ENCODE data around the gene FZD8. TPM values are rescaled to one million over a fixed set of nuclear protein-coding genes. Genes with fewer than 3 reads are reported as not detected.

The FZD8 gene
- total RNA-seq, 4 donors from 2014 or later = 5.4 to 13.8 (median 11.2) TPM

- intact Hi-C loops (cut with DNase I) = no loop called here
- TF ChIP-seq POLR2A (IDR thresholded peaks at IDR 0.05; ENCODE audit: low read depth) (no peak), EP300 (IDR thresholded peaks at IDR 0.05) (no peak), POLR2AphosphoS5 (IDR thresholded peaks at IDR 0.05) (no peak), CTCF (IDR thresholded peaks at IDR 0.05) (no peak)
These were observed 10.7 kb upstream of the FZD8 start for GRCh38 chr10:35652824-35653223.

GRCh38 chr10:35650894-35651293 lies 8.8 kb upstream of the FZD8 start:
- TF ChIP-seq POLR2AphosphoS5 (IDR thresholded peaks at IDR 0.05) (no peak), EP300 (IDR thresholded peaks at IDR 0.05) (no peak), POLR2A (IDR thresholded peaks at IDR 0.05; ENCODE audit: low read depth) (no peak), CTCF (IDR thresholded peaks at IDR 0.05) (no peak)
- WGBS = 87% methylated on average over 3 of the region's 3 CpGs
- no peak for DNase-seq (ENCODE audit: extremely low spot score)
- Histone ChIP-seq H3K9me3 (peaks cover 0 to 4% (median 0%) of the 10 kb centered on the region in 4 donors), H3K36me3 (no peaks in the 10 kb centered on the region), H3K27ac (replicated peaks in 1 of 4) (no peak overlapping the region), H3K4me1 (no peaks in the 10 kb centered on the region), H3K27me3 (no peaks in the 10 kb centered on the region), H3K4me3 (no peak overlapping the region)
- intact Hi-C loops (cut with DNase I) = no loop called here

More at GRCh38 chr10:35652824-35653223, 10.7 kb upstream of the FZD8 start:
- H3K4me3 ChIP-seq = no peak overlapping the region
- no peaks in the 10 kb centered on the region for H3K36me3 ChIP-seq
- 83% methylated on average over 2 of the region's 2 CpGs for WGBS
- no peaks in the 10 kb centered on the region for H3K27me3 ChIP-seq
- H3K9me3 ChIP-seq = no peaks in the 10 kb centered on the region
- DNase-seq (ENCODE audit: extremely low spot score) = no peak
- no peak overlapping the region for H3K27ac ChIP-seq (replicated peaks in 1 of 4)
- no peaks in the 10 kb centered on the region for H3K4me1 ChIP-seq

- peak overlapping the region; percentile 86 to 92 (median 89) for H3K4me3 ChIP-seq
- intact Hi-C loops (cut with DNase I) = no loop called here
- H3K36me3 ChIP-seq = no peaks in the 10 kb centered on the region
- 19% methylated on average over 13 of the region's 13 CpGs for WGBS
- DNase-seq (ENCODE audit: extremely low spot score) = no peak
- peaks cover 0 to 4% (median 0%) of the 10 kb centered on the region in 4 donors for H3K9me3 ChIP-seq
- H3K4me1 ChIP-seq = peaks cover 9 to 38% (median 31%) of the 10 kb centered on the region in 4 donors
- H3K27me3 ChIP-seq = no peaks in the 10 kb centered on the region
- no peak for TF ChIP-seq POLR2AphosphoS5 (IDR thresholded peaks at IDR 0.05)
- peak overlapping the region; percentile 90 to 98 (median 94) for H3K27ac ChIP-seq (replicated peaks in 1 of 4)
These were observed 2.2 kb upstream of the FZD8 start for GRCh38 chr10:35644050-35644950.

- H3K27me3 ChIP-seq = no peaks in the 10 kb centered on the region
- TF ChIP-seq POLR2AphosphoS5 (IDR thresholded peaks at IDR 0.05) (peak; percentile 27 to 58), POLR2A (IDR thresholded peaks at IDR 0.05; ENCODE audit: low read depth) (no peak), EP300 (IDR thresholded peaks at IDR 0.05) (no peak), CTCF (IDR thresholded peaks at IDR 0.05) (peak in 1 of 3 experiments; percentile 25)
- intact Hi-C loops (cut with DNase I) = no loop called here
- WGBS = under 1% methylated on average over 23 of the region's 42 CpGs
- no peaks in the 10 kb centered on the region for H3K36me3 ChIP-seq
- peak overlapping the region; percentile 86 to 92 (median 89) for H3K4me3 ChIP-seq
- peak overlapping the region; percentile 90 to 98 (median 94) for H3K27ac ChIP-seq (replicated peaks in 1 of 4)
- H3K9me3 ChIP-seq = peaks cover 0 to 4% (median 0%) of the 10 kb centered on the region in 4 donors
- no peak for DNase-seq (ENCODE audit: extremely low spot score)
- H3K4me1 ChIP-seq = peaks cover 13 to 47% (median 40%) of the 10 kb centered on the region in 4 donors
These were observed 1.3 kb upstream of the FZD8 start for GRCh38 chr10:35643151-35644049.

- H3K4me1 ChIP-seq = peaks cover 17 to 53% (median 43%) of the 10 kb centered on the region in 4 donors
- H3K9me3 ChIP-seq = peaks cover 0 to 4% (median 0%) of the 10 kb centered on the region in 4 donors
- DNase-seq (ENCODE audit: extremely low spot score) = no peak
- no peaks in the 10 kb centered on the region for H3K27me3 ChIP-seq
- peak overlapping the region; percentile 90 to 98 (median 94) for H3K27ac ChIP-seq (replicated peaks in 1 of 4)
- intact Hi-C loops (cut with DNase I) = no loop called here
- no peaks in the 10 kb centered on the region for H3K36me3 ChIP-seq
- under 1% methylated on average over 17 of the region's 17 CpGs for WGBS
- H3K4me3 ChIP-seq = peak overlapping the region; percentile 86 to 92 (median 89)
- TF ChIP-seq CTCF (IDR thresholded peaks at IDR 0.05) = no peak
- TF ChIP-seq EP300 (IDR thresholded peaks at IDR 0.05) = no peak
- no peak for TF ChIP-seq POLR2AphosphoS5 (IDR thresholded peaks at IDR 0.05)
- TF ChIP-seq POLR2A (IDR thresholded peaks at IDR 0.05; ENCODE audit: low read depth) = no peak
These were observed 658 bp upstream of the FZD8 start for GRCh38 chr10:35642793-35643114.
